ENCODE data around the gene PHKG1. TPM values are rescaled to one million over a fixed set of nuclear protein-coding genes. Genes with fewer than 3 reads are reported as not detected.
A peak's percentile ranks its signal among the peaks of the same experiment; 100 is the strongest.

The PHKG1 gene
- total RNA-seq, 1 experiment from 2014 or later: 3.9 TPM

- Histone ChIP-seq H3K9me2 (ENCODE audit: insufficient read depth) (no peaks in the 10 kb centered on the region), H3K79me2 (ENCODE audit: low read depth) (peaks cover 52% of the 10 kb centered on the region), H3K4me3 (peak overlapping the region; percentile 69), H3K27ac (peak overlapping the region; percentile 71), H2AFZ (peak overlapping the region; percentile 96; the same call in 1 of the 2 replicates), H3K4me2 (peak overlapping the region; percentile 80), H3K9me3 (ENCODE audit: insufficient read depth, low read depth) (no peaks in the 10 kb centered on the region), H3K27me3 (ENCODE audit: insufficient read depth, low read depth) (no peaks in the 10 kb centered on the region), H3K4me1 (replicated peaks; ENCODE audit: insufficient read depth) (peaks cover 63% of the 10 kb centered on the region), H3F3A (ENCODE audit: insufficient read depth, low read depth) (peaks cover 73% of the 10 kb centered on the region), H3K36me3 (ENCODE audit: low read depth) (peaks cover 53% of the 10 kb centered on the region), H4K20me1 (ENCODE audit: insufficient read depth) (peaks cover 43% of the 10 kb centered on the region)
- intact Hi-C loops (cut with micrococcal nuclease; ENCODE audit: unreplicated experiment): loop anchor here (5.0 kb wide), 2 partner anchors 44 to 506 kb away; partner anchors contain the start of gene CHCHD2
- no peak for DNase-seq
- POLR2A ChIA-PET (ENCODE audit: unreplicated experiment): interaction anchor here (5.7 kb wide), 1 partner anchor 12 kb away, joined by 63 read pairs; the partner anchor contains the start of genes CCT6A and PSPH
- TF ChIP-seq EZH2 (IDR thresholded peaks at IDR 0.05; ENCODE audit: low read depth): no peak
- TF ChIP-seq CTCF (conservative IDR thresholded peaks at IDR 0.05): no peak
- CTCF ChIA-PET: interaction anchor here (1.1 kb wide), 1 partner anchor 12 kb away, joined by 3 read pairs; the partner anchor contains the start of genes CCT6A and PSPH
- BruUV-seq (replicated peaks): no TSS peak
These were observed 29.3 kb downstream of the PHKG1 start for GRCh38 chr7:56063500-56063881.

- Histone ChIP-seq H3K4me3 (no peak overlapping the region), H3K27ac (peak overlapping the region; percentile 71), H3F3A (ENCODE audit: insufficient read depth, low read depth) (peaks cover 83% of the 10 kb centered on the region), H3K27me3 (ENCODE audit: insufficient read depth, low read depth) (no peaks in the 10 kb centered on the region), H2AFZ (no peak overlapping the region), H3K36me3 (ENCODE audit: low read depth) (peaks cover 60% of the 10 kb centered on the region), H4K20me1 (ENCODE audit: insufficient read depth) (peaks cover 44% of the 10 kb centered on the region), H3K79me2 (ENCODE audit: low read depth) (peaks cover 59% of the 10 kb centered on the region), H3K4me1 (replicated peaks; ENCODE audit: insufficient read depth) (peaks cover 67% of the 10 kb centered on the region), H3K9me3 (ENCODE audit: insufficient read depth, low read depth) (no peaks in the 10 kb centered on the region), H3K4me2 (peak overlapping the region; percentile 80), H3K9me2 (ENCODE audit: insufficient read depth) (no peaks in the 10 kb centered on the region)
- POLR2A ChIA-PET (ENCODE audit: unreplicated experiment): interaction anchor here (0.6 to 5.7 kb wide), 6 partner anchors 8 to 929 kb away, joined by 3 to 63 read pairs (median 4); partner anchors contain the start of genes CCT6A and PSPH
- peak in 1 of 2 experiments; percentile 80 for DNase-seq
- CTCF ChIA-PET: interaction anchor here (1.1 kb wide), 1 partner anchor 11 kb away, joined by 3 read pairs; the partner anchor contains the start of genes CCT6A and PSPH
- no peak for TF ChIP-seq EZH2 (IDR thresholded peaks at IDR 0.05; ENCODE audit: low read depth)
- no peak for TF ChIP-seq CTCF (conservative IDR thresholded peaks at IDR 0.05)
- intact Hi-C loops (cut with micrococcal nuclease; ENCODE audit: unreplicated experiment): loop anchor here (5.0 kb wide), 2 partner anchors 45 to 505 kb away; partner anchors contain the start of gene CHCHD2
- BruUV-seq (replicated peaks): no TSS peak
These were observed 30.4 kb downstream of the PHKG1 start for GRCh38 chr7:56062382-56062781.

- BruUV-seq (replicated peaks): no TSS peak
- H3K4me1 ChIP-seq (replicated peaks; ENCODE audit: insufficient read depth): peaks cover 48% of the 10 kb centered on the region
- H3F3A ChIP-seq (ENCODE audit: insufficient read depth, low read depth): peaks cover 77% of the 10 kb centered on the region
- POLR2A ChIA-PET (ENCODE audit: unreplicated experiment): interaction anchor here (0.5 kb wide), 1 partner anchor 8 kb away, joined by 3 read pairs; no protein-coding TSS in a partner anchor
- no peak for DNase-seq
- no peak overlapping the region for H2AFZ ChIP-seq
- peaks cover 95% of the 10 kb centered on the region for H3K79me2 ChIP-seq (ENCODE audit: low read depth)
- intact Hi-C loops (cut with micrococcal nuclease; ENCODE audit: unreplicated experiment): loop anchor here (5.0 kb wide), 1 partner anchor 687 kb away; the partner anchor contains the start of gene LANCL2
- H3K9me2 ChIP-seq (ENCODE audit: insufficient read depth): no peaks in the 10 kb centered on the region
- CTCF ChIA-PET: no interaction called here
- H3K27ac ChIP-seq: peak overlapping the region; percentile 40
- peaks cover 62% of the 10 kb centered on the region for H3K36me3 ChIP-seq (ENCODE audit: low read depth)
- peak overlapping the region; percentile 92 for H3K4me2 ChIP-seq
- H4K20me1 ChIP-seq (ENCODE audit: insufficient read depth): peaks cover 45% of the 10 kb centered on the region
- no peaks in the 10 kb centered on the region for H3K27me3 ChIP-seq (ENCODE audit: insufficient read depth, low read depth)
- peak overlapping the region; percentile 5; the same call in 1 of the 2 replicates for H3K4me3 ChIP-seq
- no peaks in the 10 kb centered on the region for H3K9me3 ChIP-seq (ENCODE audit: insufficient read depth, low read depth)
- TF ChIP-seq EZH2 (IDR thresholded peaks at IDR 0.05; ENCODE audit: low read depth) (no peak), CTCF (conservative IDR thresholded peaks at IDR 0.05) (no peak)
These were observed 38.8 kb downstream of the PHKG1 start for GRCh38 chr7:56053993-56054392.

All from PC-9 (cell line).